Loucy (cell line): ENCODE results near the gene RAB10.

Source experiments
- H2AFZ ChIP-seq: fragments of 200-600 bp; sonication (generic); 2 replicates; pipeline ENCODE4 v1.6.0; 2016; ENCODE audit warnings: antibody characterized with exemption, mild to moderate bottlenecking, low read length, moderate library complexity
- H3F3A ChIP-seq: fragments of 200-600 bp; 2 replicates; pipeline ENCODE4 v1.6.0; 2016; ENCODE audit warnings: antibody characterized with exemption, low read depth, mild to moderate bottlenecking
- H3K27me3 ChIP-seq: fragments of 200-600 bp; sonication (generic); 2 replicates; pipeline ENCODE4 v1.6.1; 2014; ENCODE audit warnings: low read length, mild to moderate bottlenecking; ENCODE audit not compliant: insufficient read depth, poor library complexity, severe bottlenecking
- H3K36me3 ChIP-seq: fragments of 200-600 bp; sonication (generic); 2 replicates; pipeline ENCODE4 v1.6.1; 2016; ENCODE audit warnings: low read length; ENCODE audit not compliant: insufficient read depth
- H3K4me1 ChIP-seq: fragments of 200-600 bp; sonication (generic); 2 replicates; pipeline ENCODE4 v1.5.1; 2014; ENCODE audit warnings: low read length, mild to moderate bottlenecking; ENCODE audit not compliant: insufficient read depth, poor library complexity, severe bottlenecking
- H3K4me2 ChIP-seq: fragments of 200-600 bp; sonication (generic); 2 replicates; pipeline ENCODE4 v1.6.0; 2014; ENCODE audit warnings: antibody characterized with exemption, low read length, low read depth, mild to moderate bottlenecking; ENCODE audit not compliant: poor library complexity, severe bottlenecking
- H3K4me3 ChIP-seq: fragments of 200-600 bp; sonication (generic); 2 replicates; pipeline ENCODE4 v1.5.1; 2014; ENCODE audit warnings: low read length, mild to moderate bottlenecking, mixed read lengths; ENCODE audit not compliant: poor library complexity, severe bottlenecking
- H3K79me2 ChIP-seq: fragments of 200-600 bp; sonication (generic); 2 replicates; pipeline ENCODE4 v1.6.1; 2014; ENCODE audit warnings: low read length; ENCODE audit not compliant: insufficient read depth
- H3K9ac ChIP-seq: fragments of 200-600 bp; sonication (generic); 2 replicates; pipeline ENCODE4 v1.6.0; 2014; ENCODE audit warnings: mild to moderate bottlenecking, low read depth, low read length, moderate library complexity; ENCODE audit not compliant: poor library complexity, severe bottlenecking
- H3K9me2 ChIP-seq: fragments of 200-600 bp; sonication (generic); replicated peaks from 2 replicates; pipeline ENCODE4 v1.6.1; 2016; ENCODE audit warnings: low read depth, low read length, mixed read lengths
- H3K9me3 ChIP-seq: fragments of 200-600 bp; sonication (generic); 2 replicates; pipeline ENCODE4 v1.6.1; 2014; ENCODE audit warnings: mild to moderate bottlenecking, antibody characterized with exemption, low read length, low read depth; ENCODE audit not compliant: insufficient read depth
- H4K20me1 ChIP-seq: fragments of 200-600 bp; sonication (generic); 2 replicates; pipeline ENCODE4 v1.6.0; 2014; ENCODE audit warnings: antibody characterized with exemption, low read length, mild to moderate bottlenecking; ENCODE audit not compliant: insufficient read depth, poor library complexity, severe bottlenecking
- EZH2phosphoT487 ChIP-seq: fragments of 200-600 bp; IDR thresholded peaks from 2 replicates; pipeline ENCODE4 v1.6.1; 2018; ENCODE audit warnings: antibody characterized with exemption, mild to moderate bottlenecking, moderate library complexity, borderline replicate concordance
- TF ChIP-seq, protein P1 (sequence below): fragments of 200-600 bp; sonication (generic); conservative IDR thresholded peaks from 2 replicates; pipeline ENCODE4 v1.5.1; 2014; ENCODE audit warnings: mild to moderate bottlenecking, antibody characterized with exemption, low read length

Gene RAB10

DNA sequence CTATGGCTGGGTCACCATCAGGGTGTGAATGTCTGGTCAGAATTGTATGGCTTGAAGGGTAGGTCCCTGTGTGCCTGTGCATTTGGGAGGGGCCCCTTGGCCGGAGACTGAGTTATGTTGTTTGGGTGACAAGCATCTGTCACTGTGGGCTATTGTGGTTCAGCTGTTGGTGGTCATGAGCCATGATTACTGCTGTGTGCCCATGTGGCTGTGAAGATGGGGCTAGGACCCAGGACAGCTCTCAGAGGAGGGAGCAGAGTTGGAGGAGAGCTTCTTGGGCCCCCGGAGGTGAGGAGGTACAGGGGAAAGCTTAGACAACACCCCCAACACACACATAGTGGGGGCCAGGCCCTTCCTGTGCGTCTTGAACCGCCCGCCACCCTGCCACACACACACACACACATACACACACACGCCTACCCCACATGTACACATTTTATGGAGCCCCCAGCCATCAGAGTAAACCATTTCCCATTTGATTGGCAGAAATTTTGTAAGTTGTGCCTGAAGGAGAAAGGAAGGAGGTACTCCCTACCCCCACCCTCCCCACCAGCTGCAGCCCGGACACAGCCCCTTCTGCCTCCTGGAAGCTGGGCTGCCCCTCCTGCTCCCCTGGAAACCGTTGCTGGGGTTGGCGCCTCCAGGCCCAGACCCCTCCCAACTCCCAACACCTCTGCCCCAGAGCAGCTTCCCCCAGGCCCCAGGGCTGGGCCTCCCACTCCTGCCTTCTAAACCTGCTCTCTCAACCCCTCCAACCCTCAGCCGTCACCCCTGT lies 141.0 kb downstream of the RAB10 start:
- Histone ChIP-seq H3K9me2 (no peaks in the 10 kb centered on the region), H3K4me2 (no peak overlapping the region), H3K9ac (no peak overlapping the region), H2AFZ (no peak overlapping the region), H3K4me1 (no peaks in the 10 kb centered on the region), H3K9me3 (no peaks in the 10 kb centered on the region), H3K27me3 (no peaks in the 10 kb centered on the region), H3K36me3 (no peaks in the 10 kb centered on the region), H3K79me2 (no peaks in the 10 kb centered on the region), H3F3A (no peaks in the 10 kb centered on the region), H3K4me3 (no peak overlapping the region), H4K20me1 (no peaks in the 10 kb centered on the region)
- TF ChIP-seq EZH2phosphoT487, result no peak
- TF ChIP-seq, protein P1, sequence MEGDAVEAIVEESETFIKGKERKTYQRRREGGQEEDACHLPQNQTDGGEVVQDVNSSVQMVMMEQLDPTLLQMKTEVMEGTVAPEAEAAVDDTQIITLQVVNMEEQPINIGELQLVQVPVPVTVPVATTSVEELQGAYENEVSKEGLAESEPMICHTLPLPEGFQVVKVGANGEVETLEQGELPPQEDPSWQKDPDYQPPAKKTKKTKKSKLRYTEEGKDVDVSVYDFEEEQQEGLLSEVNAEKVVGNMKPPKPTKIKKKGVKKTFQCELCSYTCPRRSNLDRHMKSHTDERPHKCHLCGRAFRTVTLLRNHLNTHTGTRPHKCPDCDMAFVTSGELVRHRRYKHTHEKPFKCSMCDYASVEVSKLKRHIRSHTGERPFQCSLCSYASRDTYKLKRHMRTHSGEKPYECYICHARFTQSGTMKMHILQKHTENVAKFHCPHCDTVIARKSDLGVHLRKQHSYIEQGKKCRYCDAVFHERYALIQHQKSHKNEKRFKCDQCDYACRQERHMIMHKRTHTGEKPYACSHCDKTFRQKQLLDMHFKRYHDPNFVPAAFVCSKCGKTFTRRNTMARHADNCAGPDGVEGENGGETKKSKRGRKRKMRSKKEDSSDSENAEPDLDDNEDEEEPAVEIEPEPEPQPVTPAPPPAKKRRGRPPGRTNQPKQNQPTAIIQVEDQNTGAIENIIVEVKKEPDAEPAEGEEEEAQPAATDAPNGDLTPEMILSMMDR, result no peak

DNA sequence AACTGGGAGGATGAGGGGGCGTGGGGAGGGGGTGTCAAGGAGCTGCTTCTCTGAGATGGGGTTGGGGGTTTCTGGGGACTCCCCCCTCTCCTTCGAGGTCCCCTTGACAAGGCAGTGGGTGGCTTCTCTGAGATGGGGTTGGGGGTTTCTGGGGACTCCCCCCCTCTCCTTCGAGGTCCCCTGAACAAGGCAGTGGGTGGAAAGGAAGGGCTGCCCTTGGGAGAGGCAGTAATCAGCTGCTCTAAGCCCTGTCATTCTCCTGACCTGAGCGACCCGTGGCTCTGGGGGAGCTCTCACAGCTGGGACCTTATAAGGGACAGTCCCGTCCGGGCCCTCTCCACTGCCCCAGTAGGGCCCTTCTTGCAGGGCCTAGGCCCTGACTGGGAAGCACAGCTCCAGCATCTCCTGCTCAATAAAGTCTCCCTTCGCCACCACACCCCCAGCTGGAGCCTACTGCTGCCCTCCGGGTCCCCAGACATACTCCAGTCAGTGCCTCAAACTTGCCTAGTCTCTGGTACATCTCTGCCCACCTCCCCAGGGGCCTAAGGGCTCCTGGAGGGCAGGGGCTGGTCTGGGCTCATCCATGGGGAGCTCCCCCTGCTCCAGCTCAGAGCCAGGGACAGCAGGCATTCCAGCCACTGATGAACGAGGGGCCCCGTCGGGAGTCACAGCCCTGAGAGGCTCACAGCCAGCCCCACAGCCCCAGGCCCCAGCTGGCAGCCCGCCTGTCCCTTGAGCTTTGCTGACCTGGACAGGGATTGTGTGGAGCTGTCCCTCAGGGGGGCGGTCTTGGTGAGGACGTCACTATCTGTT lies 141.8 kb downstream of the RAB10 start:
- H3K9me2 ChIP-seq, result no peaks in the 10 kb centered on the region
- no peak overlapping the region for H2AFZ ChIP-seq
- no peaks in the 10 kb centered on the region for H3K4me1 ChIP-seq
- H3K4me2 ChIP-seq, result no peak overlapping the region
- no peaks in the 10 kb centered on the region for H3F3A ChIP-seq
- no peaks in the 10 kb centered on the region for H3K79me2 ChIP-seq
- TF ChIP-seq, protein P1, result no peak
- TF ChIP-seq EZH2phosphoT487, result no peak
- H3K9me3 ChIP-seq, result no peaks in the 10 kb centered on the region
- H3K9ac ChIP-seq, result no peak overlapping the region
- H3K36me3 ChIP-seq, result no peaks in the 10 kb centered on the region
- H4K20me1 ChIP-seq, result no peaks in the 10 kb centered on the region
- no peaks in the 10 kb centered on the region for H3K27me3 ChIP-seq
- H3K4me3 ChIP-seq, result no peak overlapping the region

DNA sequence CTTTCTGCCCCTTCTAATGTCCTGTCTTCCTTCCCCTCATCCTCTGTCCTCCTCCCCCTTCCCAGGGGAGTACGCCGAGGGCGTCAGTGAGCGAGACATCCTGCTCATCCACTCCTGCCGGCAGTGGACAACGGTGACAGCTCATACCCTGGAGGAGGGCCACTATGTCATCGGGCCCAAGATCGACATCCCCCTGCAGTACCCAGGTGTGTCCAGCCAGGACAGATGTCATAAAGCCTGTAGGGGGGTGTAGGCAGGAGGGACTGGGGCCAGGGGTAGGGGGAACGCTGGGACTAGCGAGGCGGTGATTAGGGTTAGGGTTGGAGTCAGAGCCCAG lies 142.4 kb downstream of the RAB10 start:
- H3K4me3 ChIP-seq, result no peak overlapping the region

More for the DNA sequence above, 142.4 kb downstream of the RAB10 start:
- Histone ChIP-seq H2AFZ (no peak overlapping the region), H3F3A (no peaks in the 10 kb centered on the region), H4K20me1 (no peaks in the 10 kb centered on the region), H3K36me3 (no peaks in the 10 kb centered on the region), H3K27me3 (no peaks in the 10 kb centered on the region), H3K79me2 (no peaks in the 10 kb centered on the region), H3K4me2 (no peak overlapping the region), H3K9me2 (no peaks in the 10 kb centered on the region), H3K4me1 (no peaks in the 10 kb centered on the region), H3K9ac (no peak overlapping the region), H3K9me3 (no peaks in the 10 kb centered on the region)
- no peak for TF ChIP-seq EZH2phosphoT487
- TF ChIP-seq, protein P1, result no peak
